Panc1 (cell line): ENCODE results near the gene FOXF2.

Source experiments
- CTCF ChIP-seq: fragments of 450-650 bp; IDR thresholded peaks from 2 replicates; pipeline ENCODE4 v1.5.1; 2017; ENCODE audit warnings: mild to moderate bottlenecking
- POLR2AphosphoS5 ChIP-seq: IDR thresholded peaks from 2 replicates; pipeline ENCODE4 v1.6.1; 2012; ENCODE audit warnings: mild to moderate bottlenecking, low read depth, low read length, moderate library complexity
- SIN3A ChIP-seq: IDR thresholded peaks from 2 replicates; pipeline ENCODE4 v1.6.1; 2012; ENCODE audit warnings: low read depth, mild to moderate bottlenecking, low read length, moderate library complexity, borderline replicate concordance; ENCODE audit not compliant: insufficient read depth

- TF ChIP-seq POLR2AphosphoS5: no peak
- no peak for TF ChIP-seq CTCF
- TF ChIP-seq SIN3A: no peak
Observed at GRCh38 chr6:1389369-1390132, at the start of gene FOXF2.
